Muscle of arm (tissue), 12 donors: ENCODE results near the gene TBC1D2B. TPM values are rescaled to one million over a fixed set of nuclear protein-coding genes. Genes with fewer than 3 reads are reported as not detected.

Experiments
- DNase-seq: peaks from one replicate; pipeline ENCODE4 v3.0.0-alpha.2; 2013
- polyA plus RNA-seq, 12 donors: library from polyadenylated mRNA; unstranded; fragments of 120-200 nt; gene quantifications; one replicate each; pipeline ENCODE4 v1.2.1, GENCODE V29; 2013; ENCODE audit not compliant: insufficient read length in 12 of 12

The TBC1D2B gene
- polyA plus RNA-seq, 12 donors = 24.3 to 43.2 (median 27.8) TPM; not detected in 1

DNA sequence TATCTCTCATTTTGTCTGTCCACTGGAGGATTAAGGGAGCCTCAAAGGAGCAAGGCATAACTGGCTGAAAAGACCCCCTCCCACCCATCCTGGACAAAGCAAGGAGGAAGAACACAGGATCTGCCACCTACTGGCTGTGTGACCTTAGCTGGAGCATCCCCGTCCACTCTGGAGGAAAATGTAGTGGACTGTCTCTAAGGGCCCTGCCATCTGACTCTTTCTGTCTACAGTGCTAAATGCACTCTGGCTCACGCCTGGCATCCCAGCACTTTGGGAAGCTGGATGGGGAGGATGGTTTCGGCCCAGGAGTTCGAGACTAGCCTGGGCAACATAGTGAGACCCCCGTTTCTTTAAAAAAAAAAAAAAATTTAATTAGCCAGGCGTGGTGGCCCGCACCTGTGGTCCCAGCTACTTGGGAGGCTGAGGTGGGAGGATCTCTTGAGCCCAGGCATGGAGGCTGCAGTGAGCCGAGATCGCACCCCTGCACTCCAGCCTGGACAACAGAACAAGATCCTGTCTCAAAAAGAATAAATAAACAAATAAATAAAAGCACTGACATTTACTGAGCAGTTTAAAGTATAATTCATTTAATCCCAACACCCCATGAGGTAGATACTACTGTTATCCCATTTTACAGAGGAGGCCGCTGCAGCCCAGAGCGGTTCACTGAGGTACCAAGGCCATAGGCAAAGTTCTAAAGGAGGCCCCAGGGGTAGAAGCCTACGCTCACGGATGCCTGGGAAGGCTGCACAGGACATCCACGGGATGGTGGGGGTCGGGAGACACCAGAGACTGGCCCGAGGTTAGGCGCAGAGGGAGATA lies 1.1 kb downstream of the TBC1D2B start:
- DNase-seq = no peak

DNA sequence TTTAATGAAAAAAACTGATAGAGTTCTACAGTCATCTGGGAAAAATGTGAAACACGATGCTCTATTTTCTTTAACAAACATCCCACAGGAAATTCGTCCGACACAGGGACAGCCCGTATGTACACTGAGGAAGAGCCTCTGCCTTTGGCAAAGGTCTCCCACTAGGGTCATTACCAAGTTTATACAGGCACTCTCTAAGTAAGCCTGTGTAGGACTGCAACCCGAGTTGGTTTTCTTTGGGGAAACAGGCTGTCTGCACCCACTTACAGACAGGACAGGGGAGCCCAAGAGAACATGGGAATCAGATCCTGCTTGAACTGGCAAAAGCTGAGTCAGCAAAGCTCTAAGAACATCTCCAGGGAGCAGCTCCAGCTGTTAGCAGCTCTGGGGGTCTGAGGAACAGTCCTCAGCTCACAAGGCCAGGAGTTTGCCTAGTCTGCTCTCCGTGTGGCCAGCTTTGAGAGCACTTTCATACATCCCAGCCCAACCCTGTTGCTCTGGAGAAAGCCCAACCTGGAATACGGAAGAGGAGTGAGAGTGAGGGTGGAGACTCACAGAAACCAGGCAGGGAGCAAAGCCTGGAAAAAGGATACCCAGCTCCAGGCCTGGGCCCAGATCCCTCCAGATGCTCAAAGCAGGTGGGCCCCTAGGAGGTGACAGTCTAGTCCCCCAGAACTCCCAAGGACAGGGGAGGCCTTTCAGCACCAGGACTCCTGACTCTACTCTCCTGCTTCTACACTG lies 1.9 kb downstream of the TBC1D2B start:
- DNase-seq = peak; percentile 78

- no peak for DNase-seq
Measured at GRCh38 chr15:78073046-78073787, 4.3 kb downstream of the TBC1D2B start.

DNA sequence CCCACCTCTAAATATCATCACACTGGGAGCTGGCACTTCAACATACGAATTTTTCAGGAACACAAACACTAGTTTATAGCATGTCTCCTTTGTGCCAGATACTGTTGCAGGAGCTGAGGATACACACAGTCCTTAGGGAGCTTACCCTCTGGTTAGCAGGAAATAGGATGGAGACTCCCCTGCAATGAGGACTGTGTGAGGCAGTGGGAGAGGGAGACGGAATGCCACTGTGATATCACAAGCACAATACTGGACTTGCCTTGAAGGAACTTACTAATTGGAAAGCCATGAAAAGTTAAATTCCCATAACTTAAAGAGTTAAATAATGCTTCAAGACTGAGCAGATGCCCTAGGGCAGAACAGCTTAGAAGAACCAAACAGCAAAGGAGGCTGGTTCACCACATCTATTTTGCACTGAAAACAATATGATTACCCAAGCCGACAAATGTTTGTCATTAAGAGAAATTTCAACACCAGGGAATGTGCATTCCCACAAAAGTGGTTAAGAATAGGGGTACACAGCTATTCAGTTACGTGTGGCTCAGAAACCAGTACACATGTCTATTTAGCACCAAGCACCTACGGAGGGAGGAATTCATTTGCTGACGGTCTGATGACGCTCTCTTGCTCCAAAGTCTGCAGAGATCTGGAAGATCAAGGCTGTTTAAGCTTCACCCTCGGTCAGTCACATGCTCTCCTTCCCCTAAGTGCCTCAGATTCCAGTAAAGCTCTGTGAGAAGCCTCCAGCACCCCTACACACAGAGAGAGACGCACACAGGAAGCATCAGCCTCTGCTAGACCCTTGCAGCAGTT lies 5.2 kb downstream of the TBC1D2B start:
- DNase-seq = no peak

DNA sequence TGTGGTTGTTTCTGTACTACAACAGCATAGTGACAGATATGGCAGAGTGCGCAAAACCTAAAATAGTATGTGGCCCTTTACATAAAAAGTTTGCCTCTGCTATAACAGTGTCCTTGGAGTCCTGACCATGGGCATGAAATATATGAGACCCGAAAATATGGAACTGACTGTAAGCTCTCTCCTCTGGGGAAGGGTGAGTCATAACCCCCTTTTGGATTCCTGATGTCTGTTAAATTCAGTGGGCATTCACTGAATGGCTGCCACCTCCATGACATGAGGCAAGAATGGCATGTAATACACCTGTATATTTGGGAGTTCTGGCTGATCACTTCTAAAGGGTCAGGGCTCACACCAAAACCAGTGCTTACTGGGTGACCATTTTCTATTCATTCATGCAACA lies 6.1 kb downstream of the TBC1D2B start:
- DNase-seq = no peak

GRCh38 chr15:78070049-78070700 lies 7.3 kb downstream of the TBC1D2B start:
- DNase-seq = no peak

- DNase-seq = no peak
Measured at GRCh38 chr15:78069462-78070029, 8.0 kb downstream of the TBC1D2B start.

DNA sequence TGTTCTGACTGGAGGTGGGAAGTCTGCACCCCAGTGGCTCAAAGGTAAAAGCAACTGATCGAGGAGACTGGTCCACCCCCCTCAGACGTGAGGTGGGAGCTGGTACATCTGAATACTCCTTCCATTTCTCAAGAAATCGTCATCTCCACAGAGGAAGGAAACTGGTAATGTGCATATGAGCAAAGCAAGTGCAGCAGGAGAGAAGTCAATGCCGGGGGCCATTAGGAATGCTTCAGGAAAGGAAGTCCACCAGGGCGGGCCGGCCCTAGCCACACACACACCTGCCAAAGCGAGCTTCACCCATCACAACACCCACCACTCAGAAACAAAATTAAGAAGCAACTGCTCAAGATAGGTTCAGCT lies 8.5 kb downstream of the TBC1D2B start:
- no peak for DNase-seq

- DNase-seq = peak; percentile 61
Measured at GRCh38 chr15:78067328-78068228, 9.9 kb downstream of the TBC1D2B start.

GRCh38 chr15:78065973-78066946 lies 11.3 kb downstream of the TBC1D2B start:
- DNase-seq = no peak

GRCh38 chr15:78065284-78065872 lies 12.1 kb downstream of the TBC1D2B start:
- DNase-seq = no peak

GRCh38 chr15:78064544-78064943 lies 13.0 kb downstream of the TBC1D2B start:
- DNase-seq = peak; percentile 85

- DNase-seq = no peak
Measured at GRCh38 chr15:78063970-78064385, 13.5 kb downstream of the TBC1D2B start.

DNA sequence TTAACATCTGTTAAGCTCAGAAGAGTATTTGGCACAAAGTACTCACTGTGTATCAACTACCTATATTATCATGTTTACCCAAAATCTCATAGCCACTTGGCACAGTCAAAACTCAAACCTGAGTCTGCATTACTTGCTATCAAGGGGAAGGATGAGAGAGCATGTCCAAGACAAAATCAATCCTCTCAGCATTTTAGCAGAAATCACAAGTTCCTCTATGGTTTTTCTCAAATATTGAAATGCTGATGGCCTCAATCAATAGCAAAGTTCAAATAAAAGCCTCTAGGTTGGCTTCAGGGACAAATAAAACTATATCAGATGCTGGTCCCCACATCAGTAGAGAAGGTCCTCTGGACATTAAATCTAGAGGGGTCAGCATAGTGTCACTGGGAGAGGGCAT lies 14.3 kb downstream of the TBC1D2B start:
- no peak for DNase-seq

GRCh38 chr15:78061963-78062427 lies 15.5 kb downstream of the TBC1D2B start:
- DNase-seq = no peak

GRCh38 chr15:78060232-78060631 lies 17.3 kb downstream of the TBC1D2B start:
- DNase-seq = no peak

- DNase-seq = no peak
Measured at GRCh38 chr15:78059110-78059839, 18.2 kb downstream of the TBC1D2B start.
